HepG2 (cell line): Measurements from ENCODE around the gene KCNA4. TPM values are rescaled to one million over a fixed set of nuclear protein-coding genes. Genes with fewer than 3 reads are reported as not detected.

ENCODE experiments used
- ATAC-seq: fragments of 200-7000 bp; cut with Tn5 transposase; 3 replicates; pipeline ENCODE4 v1.9.1; 2020; ENCODE audit warnings: mild to moderate bottlenecking, moderate library complexity
- BruUV-seq: library from RNA; stranded (reverse); fragments of 400-500 nt; replicated peaks from 2 replicates; lab custom pipeline; 2021; lab: Mats Ljungman, UMichigan
- CTCF ChIA-PET: fragments of 300-600 bp; formaldehyde crosslinking; extraction: SDS; loops from one replicate; lab custom pipeline; 2021; ENCODE audit warnings: low total read pairs, inconsistent platforms, low intra/inter-chr PET ratio; lab: Yijun Ruan, JAX
- POLR2A ChIA-PET: fragments of 350-600 bp; sonication (Branson Sonifier 250); formaldehyde crosslinking; loops from one replicate; lab custom pipeline; 2020; ENCODE audit warnings: antibody characterized with exemption, inconsistent platforms; lab: Yijun Ruan, JAX
- DNase-seq: peaks from one replicate; pipeline ENCODE4 v3.0.0-alpha.2; 2015; ENCODE audit warnings: low spot score
- FAIRE-seq: peaks from 3 replicates; lab custom pipeline; 2011; peaks lifted over from hg19 to GRCh38; lab: Jason Lieb, UNC
- H2AFZ ChIP-seq: one replicate; pipeline ENCODE4 v1.6.1; 2011; ENCODE audit warnings: low read length, inconsistent platforms
- H3K27ac ChIP-seq: fragments of 300-600 bp; 3 replicates; pipeline ENCODE4 v1.8.0; 2011; ENCODE audit warnings: mixed run types, mild to moderate bottlenecking, mixed read lengths, low read length, inconsistent platforms; ENCODE audit not compliant: insufficient read depth; ENCODE audit errors: extremely low read length
- H3K27me3 ChIP-seq, 2 experiments: fragments of 200-600 bp in 1 of 2; 2 replicates in 1 of 2; 3 replicates in 1 of 2; pipeline versions ENCODE4 v1.6.0 to v1.8.0; 2011; ENCODE audit warnings: low read length in 2 of 2, mild to moderate bottlenecking in 2 of 2, moderate library complexity in 2 of 2, inconsistent platforms in 1 of 2; ENCODE audit not compliant: insufficient read depth in 2 of 2, control insufficient read depth in 1 of 2
- H3K36me3 ChIP-seq, 2 experiments: fragments of 200-600 bp in 1 of 2; replicated peaks in 1 of 2; 2 replicates in 1 of 2; 3 replicates in 1 of 2; pipeline versions ENCODE4 v1.5.1 to v1.8.0; 2011; ENCODE audit warnings: low read length in 2 of 2, inconsistent platforms in 1 of 2; ENCODE audit not compliant: insufficient read depth in 2 of 2, control insufficient read depth in 1 of 2
- H3K4me1 ChIP-seq: 2 replicates; pipeline ENCODE4 v1.5.1; 2012; ENCODE audit warnings: low read length, inconsistent platforms; ENCODE audit not compliant: insufficient read depth
- H3K4me2 ChIP-seq: 2 replicates; pipeline ENCODE4 v1.6.0; 2011; ENCODE audit warnings: low read depth, low read length, inconsistent platforms
- H3K4me3 ChIP-seq, 3 experiments: fragments of 200-600 bp in 1 of 3; sonication (generic), shearing (Covaris generic) in 1 of 3; replicated peaks in 1 of 3; 2 replicates each; pipeline ENCODE4 v1.5.1; 2011 to 2016; ENCODE audit warnings: low read length in 3 of 3, inconsistent platforms in 2 of 3, low read depth in 2 of 3, mild to moderate bottlenecking in 2 of 3, control low read depth in 1 of 3, mixed read lengths in 1 of 3; ENCODE audit not compliant: insufficient read depth in 1 of 3
- H3K79me2 ChIP-seq: one replicate; pipeline ENCODE4 v1.6.1; 2011; ENCODE audit warnings: low read length, inconsistent platforms; ENCODE audit not compliant: insufficient read depth
- H3K9ac ChIP-seq: 2 replicates; pipeline ENCODE4 v1.6.0; 2011; ENCODE audit warnings: mild to moderate bottlenecking, low read depth, low read length, inconsistent platforms; ENCODE audit not compliant: insufficient read depth
- H3K9me3 ChIP-seq: 2 replicates; pipeline ENCODE4 v1.5.1; 2012; ENCODE audit warnings: mild to moderate bottlenecking, low read length
- H4K20me1 ChIP-seq: 2 replicates; pipeline ENCODE4 v1.6.0; 2011; ENCODE audit warnings: inconsistent platforms, mild to moderate bottlenecking, low read length, moderate library complexity; ENCODE audit not compliant: insufficient read depth
- ARHGAP35 ChIP-seq: sonication (generic); formaldehyde crosslinking; IDR thresholded peaks from 2 replicates; pipeline ENCODE4 v1.9.0; 2022; ENCODE audit warnings: mild to moderate bottlenecking, inconsistent platforms, moderate library complexity, missing genetic modification reagents, borderline replicate concordance
- ATF1 ChIP-seq: IDR thresholded peaks from 2 replicates; pipeline ENCODE4 v1.6.1; 2016; ENCODE audit warnings: mild to moderate bottlenecking, control low read depth
- HCFC1 ChIP-seq: fragments of 150-350 bp; IDR thresholded peaks from 2 replicates; pipeline ENCODE4 v1.6.1; 2014; ENCODE audit warnings: low read depth, low read length
- THAP9 ChIP-seq: sonication (generic); formaldehyde crosslinking; IDR thresholded peaks from 2 replicates; pipeline ENCODE4; 2020; ENCODE audit warnings: missing genetic modification reagents, mild to moderate bottlenecking, borderline replicate concordance
- ZNF329 ChIP-seq: sonication (generic); formaldehyde crosslinking; IDR thresholded peaks from 2 replicates; pipeline ENCODE4 v1.9.0; 2021; ENCODE audit warnings: low read depth, mild to moderate bottlenecking, missing genetic modification reagents
- ZNF441 ChIP-seq: sonication (generic); formaldehyde crosslinking; IDR thresholded peaks from 2 replicates; pipeline ENCODE4 v1.7.0; 2021; ENCODE audit warnings: missing genetic modification reagents, borderline replicate concordance
- ZNF530 ChIP-seq: sonication (generic); formaldehyde crosslinking; IDR thresholded peaks from 2 replicates; pipeline ENCODE4 v1.5.0; 2020; ENCODE audit warnings: low read depth, mild to moderate bottlenecking, missing genetic modification reagents
- ZNF703 ChIP-seq: sonication (generic); formaldehyde crosslinking; IDR thresholded peaks from 2 replicates; pipeline ENCODE4 v1.5.1; 2020; ENCODE audit warnings: missing genetic modification reagents, mild to moderate bottlenecking, moderate library complexity, borderline replicate concordance
- ZNF777 ChIP-seq: sonication (generic); formaldehyde crosslinking; IDR thresholded peaks from 2 replicates; pipeline ENCODE4 v1.4.0; 2020; ENCODE audit warnings: missing genetic modification reagents
- WGBS: methylation state at CpG from one replicate; pipeline ENCODE4 v1.1.6; 2017; ENCODE audit warnings: low lambda C conversion rate; 5-methylcytosine and 5-hydroxymethylcytosine counted together
- in situ Hi-C: cut with HindIII; loops from 2 replicates; pipeline ENCODE4 v1.10.0; 2017; ENCODE audit warnings: low pct_unique_long_range_greater_than_20kb; ENCODE audit not compliant: extremely low pct_ligation_motif_present
- intact Hi-C: fragments of 100-400 bp; cut with micrococcal nuclease; formaldehyde crosslinking; loops from one replicate; pipeline ENCODE4 v1.10.0; 2022; ENCODE audit not compliant: unreplicated experiment
- polyA plus RNA-seq, 8 experiments: library from polyadenylated mRNA; depleted of rRNA in 3 of 8; stranded (reverse) in 7 of 8; unstranded in 1 of 8; fragments of >200 nt; fragmentation: Illumina TruSeq in 4 of 8; extraction: Trizol in 4 of 8; gene quantifications; 2 replicates each; pipeline versions ENCODE4 v1.2.1 to v1.2.3, GENCODE V29; 2011 to 2016; ENCODE audit warnings: low read depth in 4 of 8, missing spikeins in 1 of 8, mixed read lengths in 1 of 8; ENCODE audit not compliant: insufficient read depth in 1 of 8
- total RNA-seq, 5 experiments: library from RNA; depleted of rRNA; stranded (reverse); fragments of >200 nt; fragmentation: Illumina TruSeq; extraction: Trizol; gene quantifications; 2 replicates each; pipeline ENCODE4 v1.2.3, GENCODE V29; 2016; ENCODE audit warnings: low read depth in 1 of 5
- TF ChIP-seq, protein P1 (sequence below): sonication (generic); formaldehyde crosslinking; IDR thresholded peaks from 2 replicates; pipeline ENCODE4 v1.5.1; 2020; ENCODE audit warnings: mild to moderate bottlenecking, missing genetic modification reagents
- TF ChIP-seq, protein P2 (sequence below): sonication (generic); formaldehyde crosslinking; IDR thresholded peaks from 2 replicates; pipeline ENCODE4 v1.4.0; 2020; ENCODE audit warnings: mild to moderate bottlenecking, low read depth, missing genetic modification reagents
- TF ChIP-seq, protein P3 (sequence below): sonication (generic); formaldehyde crosslinking; IDR thresholded peaks from 2 replicates; pipeline ENCODE4 v1.5.1; 2020; ENCODE audit warnings: missing genetic modification reagents, mild to moderate bottlenecking, borderline replicate concordance

Gene KCNA4
- total and polyA plus RNA-seq, 2 of the 13 experiments (the other 11 are each of a cell fraction or from before 2014, with no cell fraction given) = not detected

DNA sequence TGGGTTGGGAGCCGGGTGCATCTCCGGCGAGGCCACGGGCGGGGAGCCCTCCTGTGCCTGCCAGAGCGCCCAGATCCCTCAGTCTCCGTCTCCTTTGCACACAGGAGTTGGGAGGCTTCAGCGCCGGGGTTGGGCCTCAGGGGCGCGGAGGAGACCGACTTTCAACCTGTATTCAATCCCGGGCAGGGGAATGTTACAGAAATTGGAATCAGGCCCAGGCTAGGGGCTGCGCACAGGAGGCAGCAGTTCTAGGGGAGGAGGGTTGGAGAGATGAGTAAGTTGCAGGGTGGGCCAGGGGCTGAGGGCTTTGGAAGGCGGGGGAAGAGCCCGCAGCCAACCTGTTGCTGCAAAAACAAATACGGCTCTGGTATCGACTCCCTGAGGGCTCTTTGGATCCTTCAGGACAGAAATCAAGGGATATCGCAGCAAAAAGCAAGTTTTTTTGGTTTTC is 640 bp upstream of the KCNA4 start (continued):
- TF ChIP-seq THAP9 (CRISPR knock-in tag) (no peak), ARHGAP35 (no peak)
- TF ChIP-seq, all 625 proteins: peak for 0

- Histone ChIP-seq H3K27ac (no peak overlapping the region), H2AFZ (no peak overlapping the region), H3K9ac (no peak overlapping the region), H3K4me1 (no peaks in the 10 kb centered on the region), H3K36me3 (no peaks in the 10 kb centered on the region), H3K27me3 (peaks cover 0 to 4% of the 10 kb centered on the region in 2 experiments; a peak in 1 of 5 replicates), H3K4me2 (no peak overlapping the region), H4K20me1 (no peaks in the 10 kb centered on the region), H3K9me3 (no peaks in the 10 kb centered on the region), H3K4me3 (no peak overlapping the region), H3K79me2 (no peaks in the 10 kb centered on the region)
- DNase-seq = no peak
- TF ChIP-seq ZNF530 (CRISPR knock-in tag) (no peak), ZNF777 (CRISPR knock-in tag) (no peak), ZNF441 (CRISPR knock-in tag) (no peak), HCFC1 (no peak), ZNF703 (CRISPR knock-in tag) (no peak), ATF1 (no peak), ZNF329 (CRISPR knock-in tag) (no peak)
- TF ChIP-seq, protein P1, sequence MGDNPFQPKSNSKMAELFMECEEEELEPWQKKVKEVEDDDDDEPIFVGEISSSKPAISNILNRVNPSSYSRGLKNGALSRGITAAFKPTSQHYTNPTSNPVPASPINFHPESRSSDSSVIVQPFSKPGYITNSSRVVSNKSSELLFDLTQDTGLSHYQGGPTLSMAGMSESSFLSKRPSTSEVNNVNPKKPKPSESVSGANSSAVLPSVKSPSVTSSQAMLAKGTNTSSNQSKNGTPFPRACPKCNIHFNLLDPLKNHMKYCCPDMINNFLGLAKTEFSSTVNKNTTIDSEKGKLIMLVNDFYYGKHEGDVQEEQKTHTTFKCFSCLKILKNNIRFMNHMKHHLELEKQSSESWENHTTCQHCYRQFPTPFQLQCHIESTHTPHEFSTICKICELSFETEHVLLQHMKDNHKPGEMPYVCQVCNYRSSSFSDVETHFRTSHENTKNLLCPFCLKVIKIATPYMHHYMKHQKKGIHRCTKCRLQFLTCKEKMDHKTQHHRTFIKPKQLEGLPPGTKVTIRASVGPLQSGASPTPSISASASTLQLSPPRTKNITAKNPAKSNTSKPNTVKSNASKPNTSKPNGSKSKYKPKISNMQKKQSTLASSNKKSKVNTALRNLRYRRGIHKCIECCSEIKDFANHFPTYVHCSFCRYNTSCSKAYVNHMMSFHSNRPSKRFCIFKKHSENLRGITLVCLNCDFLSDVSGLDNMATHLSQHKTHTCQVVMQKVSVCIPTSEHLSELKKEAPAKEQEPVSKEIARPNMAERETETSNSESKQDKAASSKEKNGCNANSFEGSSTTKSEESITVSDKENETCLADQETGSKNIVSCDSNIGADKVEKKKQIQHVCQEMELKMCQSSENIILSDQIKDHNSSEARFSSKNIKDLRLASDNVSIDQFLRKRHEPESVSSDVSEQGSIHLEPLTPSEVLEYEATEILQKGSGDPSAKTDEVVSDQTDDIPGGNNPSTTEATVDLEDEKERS (CRISPR knock-in tag) = no peak
- TF ChIP-seq, protein P2, sequence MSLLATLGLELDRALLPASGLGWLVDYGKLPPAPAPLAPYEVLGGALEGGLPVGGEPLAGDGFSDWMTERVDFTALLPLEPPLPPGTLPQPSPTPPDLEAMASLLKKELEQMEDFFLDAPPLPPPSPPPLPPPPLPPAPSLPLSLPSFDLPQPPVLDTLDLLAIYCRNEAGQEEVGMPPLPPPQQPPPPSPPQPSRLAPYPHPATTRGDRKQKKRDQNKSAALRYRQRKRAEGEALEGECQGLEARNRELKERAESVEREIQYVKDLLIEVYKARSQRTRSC (CRISPR knock-in tag) = no peak
- TF ChIP-seq, protein P3, sequence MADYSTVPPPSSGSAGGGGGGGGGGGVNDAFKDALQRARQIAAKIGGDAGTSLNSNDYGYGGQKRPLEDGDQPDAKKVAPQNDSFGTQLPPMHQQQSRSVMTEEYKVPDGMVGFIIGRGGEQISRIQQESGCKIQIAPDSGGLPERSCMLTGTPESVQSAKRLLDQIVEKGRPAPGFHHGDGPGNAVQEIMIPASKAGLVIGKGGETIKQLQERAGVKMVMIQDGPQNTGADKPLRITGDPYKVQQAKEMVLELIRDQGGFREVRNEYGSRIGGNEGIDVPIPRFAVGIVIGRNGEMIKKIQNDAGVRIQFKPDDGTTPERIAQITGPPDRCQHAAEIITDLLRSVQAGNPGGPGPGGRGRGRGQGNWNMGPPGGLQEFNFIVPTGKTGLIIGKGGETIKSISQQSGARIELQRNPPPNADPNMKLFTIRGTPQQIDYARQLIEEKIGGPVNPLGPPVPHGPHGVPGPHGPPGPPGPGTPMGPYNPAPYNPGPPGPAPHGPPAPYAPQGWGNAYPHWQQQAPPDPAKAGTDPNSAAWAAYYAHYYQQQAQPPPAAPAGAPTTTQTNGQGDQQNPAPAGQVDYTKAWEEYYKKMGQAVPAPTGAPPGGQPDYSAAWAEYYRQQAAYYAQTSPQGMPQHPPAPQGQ = no peak
- in situ Hi-C loops = no loop called here
- no peak for ATAC-seq
- FAIRE-seq = no peak
- ChIA-PET CTCF (no interaction called here), POLR2A (no interaction called here)
- no TSS peak for BruUV-seq
- WGBS = 23% methylated on average over 24 of the region's 32 CpGs
- intact Hi-C loops = no loop called here
Measured at GRCh38 chr11:30015725-30016412, 961 bp downstream of the KCNA4 start.
